Thyroid gland (tissue), 4 donors: ENCODE results near the gene DEPP1. TPM values are rescaled to one million over a fixed set of nuclear protein-coding genes. Genes with fewer than 3 reads are reported as not detected.

ENCODE experiments used
- DNase-seq, 2 donors: peaks; one replicate each; pipeline ENCODE4 v3.0.0-alpha.2; 2019
- H3K27ac ChIP-seq, 3 donors: fragments of 200-600 bp; sonication (generic); 1 replicate in 2 of 3; 2 replicates in 1 of 3; pipeline ENCODE4 v1.5.1; 2016 to 2019; ENCODE audit warnings: mild to moderate bottlenecking in 1 of 3, moderate library complexity in 1 of 3
- H3K27me3 ChIP-seq: fragments of 200-600 bp; sonication (generic); one replicate; pipeline ENCODE4 v1.5.1; 2019
- H3K36me3 ChIP-seq, 2 donors: fragments of 200-600 bp; sonication (generic); one replicate each; pipeline ENCODE4 v1.5.1; 2016 to 2019
- H3K4me1 ChIP-seq, 2 donors: fragments of 200-600 bp; sonication (generic); one replicate each; pipeline ENCODE4 v1.5.1; 2017 to 2019
- H3K4me3 ChIP-seq, 3 donors: fragments of 200-600 bp; sonication (generic); replicated peaks in 1 of 3; 1 replicate in 2 of 3; 2 replicates in 1 of 3; pipeline ENCODE4 v1.5.1; 2016; ENCODE audit warnings: mild to moderate bottlenecking in 1 of 3
- H3K9me3 ChIP-seq: fragments of 200-600 bp; sonication (generic); one replicate; pipeline ENCODE4 v1.5.1; 2017
- CTCF ChIP-seq, 6 experiments: fragments of 200-600 bp in 3 of 6; fragments of 450-650 bp in 3 of 6; sonication (generic) in 3 of 6; IDR thresholded peaks; one replicate each; pipeline ENCODE4 v1.5.1; 2016 to 2019; ENCODE audit warnings: antibody characterized with exemption in 6 of 6, mild to moderate bottlenecking in 2 of 6, inconsistent platforms in 1 of 6, moderate library complexity in 1 of 6
- POLR2A ChIP-seq, 2 donors: fragments of 450-650 bp; IDR thresholded peaks; one replicate each; pipeline ENCODE4 v1.6.1; 2017; ENCODE audit warnings: antibody characterized with exemption in 2 of 2, mild to moderate bottlenecking in 2 of 2, moderate library complexity in 1 of 2
- WGBS, 2 donors: methylation state at CpG; one replicate each; pipeline ENCODE4 v1.1.5; 2017; 5-methylcytosine and 5-hydroxymethylcytosine counted together
- intact Hi-C: fragments of 100-400 bp; cut with DNase I; formaldehyde crosslinking; loops from one replicate; pipeline ENCODE4 v1.15.1; 2023
- total RNA-seq, 4 donors: library from RNA; depleted of rRNA; stranded (reverse); fragments of >200 nt; gene quantifications; one replicate each; pipeline ENCODE4 v1.2.3, GENCODE V29; 2016

The DEPP1 gene
- total RNA-seq, 4 donors from 2014 or later = 45.1 to 518 (median 182) TPM

GRCh38 chr10:44963772-44964633, 14.6 kb downstream of the DEPP1 start:
- peak in 1 of 2 donors; percentile 79 for TF ChIP-seq POLR2A (IDR thresholded peaks at IDR 0.05)
- TF ChIP-seq CTCF (IDR thresholded peaks at IDR 0.05) = peak in 1 of 6 experiments; percentile 2
- H3K27ac ChIP-seq = peak overlapping the region; percentile 93 to 97 (median 96)
- peak; percentile 100 for DNase-seq
- no peaks in the 10 kb centered on the region for H3K36me3 ChIP-seq
- intact Hi-C loops = no loop called here
- peaks cover 79 to 83% of the 10 kb centered on the region in 2 donors for H3K4me1 ChIP-seq
- H3K9me3 ChIP-seq = no peaks in the 10 kb centered on the region
- no peaks in the 10 kb centered on the region for H3K27me3 ChIP-seq
- 25 to 26% methylated on average over 12 to 15 of the region's 15 CpGs for WGBS, 2 donors
- H3K4me3 ChIP-seq = peak overlapping the region in 1 of 3 donors; percentile 46

- H3K9me3 ChIP-seq = no peaks in the 10 kb centered on the region
- intact Hi-C loops = no loop called here
- DNase-seq = peak; percentile 54 to 57
- WGBS, 2 donors = 59 to 63% methylated on average over 19 of the region's 19 CpGs
- no peaks in the 10 kb centered on the region for H3K27me3 ChIP-seq
- H3K4me1 ChIP-seq = peaks cover 77 to 83% of the 10 kb centered on the region in 2 donors
- peak in 3 of 6 experiments; percentile 13 to 44 (median 34) for TF ChIP-seq CTCF (IDR thresholded peaks at IDR 0.05)
- TF ChIP-seq POLR2A (IDR thresholded peaks at IDR 0.05) = no peak
- no peaks in the 10 kb centered on the region for H3K36me3 ChIP-seq
- peak overlapping the region; percentile 91 to 97 (median 96) for H3K27ac ChIP-seq
- H3K4me3 ChIP-seq = peak overlapping the region in 1 of 3 donors; percentile 46
Measured at GRCh38 chr10:44962870-44963738, 15.5 kb downstream of the DEPP1 start.

- Histone ChIP-seq H3K27ac (peak overlapping the region; percentile 91 to 97 (median 96)), H3K27me3 (no peaks in the 10 kb centered on the region), H3K4me1 (peaks cover 75 to 76% of the 10 kb centered on the region in 2 donors), H3K4me3 (peak overlapping the region in 1 of 3 donors; percentile 46), H3K36me3 (no peaks in the 10 kb centered on the region), H3K9me3 (no peaks in the 10 kb centered on the region)
- intact Hi-C loops = no loop called here
- TF ChIP-seq POLR2A (IDR thresholded peaks at IDR 0.05) (no peak), CTCF (IDR thresholded peaks at IDR 0.05) (no peak)
- 73 to 86% methylated on average over 10 to 11 of the region's 11 CpGs for WGBS, 2 donors
- DNase-seq = no peak
Measured at GRCh38 chr10:44961931-44962750, 16.5 kb downstream of the DEPP1 start.

- Histone ChIP-seq H3K4me3 (peak overlapping the region in 2 of 3 donors; percentile 46 to 76), H3K27me3 (no peaks in the 10 kb centered on the region), H3K27ac (peak overlapping the region; percentile 91 to 97 (median 96)), H3K9me3 (no peaks in the 10 kb centered on the region), H3K36me3 (no peaks in the 10 kb centered on the region), H3K4me1 (peaks cover 65 to 67% of the 10 kb centered on the region in 2 donors)
- 18 to 48% methylated on average over 3 to 4 of the region's 4 CpGs for WGBS, 2 donors
- intact Hi-C loops = no loop called here
- no peak for TF ChIP-seq POLR2A (IDR thresholded peaks at IDR 0.05)
- no peak for TF ChIP-seq CTCF (IDR thresholded peaks at IDR 0.05)
- no peak for DNase-seq
Measured at GRCh38 chr10:44961230-44961571, 17.4 kb downstream of the DEPP1 start.
